Activated T-helper 1 cell treated with anti-CD3 and anti-CD28 coated beads, Interleukin-12 subunit alpha, Interleukin-12 subunit beta, Interleukin-2, Interleukin-4 antibody, amounts not matched to agents 30 ng/mL and 10 ng/mL and 1 ng/mL, durations not matched to agents 14 hours and 24 hours and 36 hours (primary cell): ENCODE measurements around the gene WNT10A. TPM values are rescaled to one million over a fixed set of nuclear protein-coding genes. Genes with fewer than 3 reads are reported as not detected.
A peak's percentile ranks its signal among the peaks of the same experiment; 100 is the strongest.

Experiments used
- DNase-seq: peaks from one replicate; pipeline ENCODE4 v3.0.0; 2021; ENCODE audit warnings: low spot score
- H3K27ac Mint-ChIP-seq: one replicate; pipeline ENCODE4 v1.8.0; 2021; ENCODE audit warnings: mild to moderate bottlenecking, mixed read lengths
- H3K27me3 Mint-ChIP-seq: one replicate; pipeline ENCODE4 v1.8.0; 2022; ENCODE audit warnings: mild to moderate bottlenecking, moderate library complexity, mixed read lengths; ENCODE audit not compliant: insufficient read depth
- H3K36me3 Mint-ChIP-seq: one replicate; pipeline ENCODE4 v1.8.0; 2021; ENCODE audit warnings: low read depth, mixed read lengths
- H3K4me1 Mint-ChIP-seq: one replicate; pipeline ENCODE4 v1.8.0; 2021; ENCODE audit warnings: low read depth, mixed read lengths
- H3K4me3 Mint-ChIP-seq: one replicate; pipeline ENCODE4 v1.8.0; 2021; ENCODE audit warnings: mild to moderate bottlenecking, moderate library complexity, mixed read lengths
- H3K9me3 Mint-ChIP-seq: one replicate; pipeline ENCODE4 v1.8.0; 2021; ENCODE audit warnings: mixed read lengths
- intact Hi-C: fragments of 100-400 bp; cut with micrococcal nuclease; formaldehyde crosslinking; loops from one replicate; pipeline ENCODE4 v1.15.1; 2024
- total RNA-seq: library from RNA; stranded (reverse); gene quantifications from 2 replicates; pipeline ENCODE4 v1.2.3, GENCODE V29; 2022

The WNT10A gene
- total RNA-seq, 1 donor from 2014 or later: 0.18 TPM

GRCh38 chr2:218873359-218874194, 7.1 kb upstream of the WNT10A start:
- Mint-ChIP-seq H3K36me3 (no peaks in the 10 kb centered on the region), H3K27me3 (peaks cover 76% of the 10 kb centered on the region), H3K4me1 (peaks cover 7% of the 10 kb centered on the region), H3K4me3 (no peak overlapping the region), H3K27ac (no peak overlapping the region), H3K9me3 (no peaks in the 10 kb centered on the region)
- DNase-seq: no peak
- intact Hi-C loops: no loop called here

DNA sequence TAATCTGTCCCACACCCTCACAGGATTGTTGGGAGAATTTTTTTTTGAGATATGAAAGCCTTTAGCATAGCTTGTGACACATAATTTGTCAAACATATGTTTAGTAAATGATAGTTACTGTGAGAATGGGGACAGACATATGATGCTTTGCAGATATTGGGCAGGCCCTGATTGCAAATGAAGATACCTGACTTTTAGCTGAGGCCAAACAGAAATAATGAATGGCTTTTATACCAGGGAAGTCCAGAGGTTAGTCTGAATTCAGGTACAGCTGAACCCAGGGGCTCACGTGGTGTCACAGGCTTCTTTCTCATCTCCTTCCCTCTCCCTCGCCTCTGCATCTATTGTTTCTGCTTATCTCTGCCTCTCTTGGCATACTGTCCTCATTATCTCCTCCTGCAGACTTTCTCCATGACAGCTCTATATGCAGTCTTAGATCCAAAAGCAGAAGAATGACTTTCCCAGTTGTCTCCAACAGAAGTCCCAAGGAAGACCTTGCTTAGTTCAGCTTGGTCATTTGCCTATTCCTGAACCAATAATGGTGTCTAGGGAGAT, 4.9 kb upstream of the WNT10A start:
- Mint-ChIP-seq H3K4me3 (no peak overlapping the region), H3K27me3 (peaks cover 68% of the 10 kb centered on the region), H3K36me3 (no peaks in the 10 kb centered on the region), H3K9me3 (no peaks in the 10 kb centered on the region), H3K27ac (no peak overlapping the region), H3K4me1 (peaks cover 18% of the 10 kb centered on the region)
- no peak for DNase-seq
- intact Hi-C loops: loop anchor here (1.0 to 2.0 kb wide), 3 partner anchors 23 to 105 kb away; no protein-coding TSS in a partner anchor

GRCh38 chr2:218876562-218877219, 4.0 kb upstream of the WNT10A start:
- no peaks in the 10 kb centered on the region for H3K9me3 Mint-ChIP-seq
- no peak overlapping the region for H3K27ac Mint-ChIP-seq
- H3K4me1 Mint-ChIP-seq: peaks cover 16% of the 10 kb centered on the region
- no peaks in the 10 kb centered on the region for H3K36me3 Mint-ChIP-seq
- peaks cover 73% of the 10 kb centered on the region for H3K27me3 Mint-ChIP-seq
- DNase-seq: peak; percentile 48
- intact Hi-C loops: loop anchor here (1.0 to 2.0 kb wide), 3 partner anchors 22 to 104 kb away; no protein-coding TSS in a partner anchor
- no peak overlapping the region for H3K4me3 Mint-ChIP-seq

DNA sequence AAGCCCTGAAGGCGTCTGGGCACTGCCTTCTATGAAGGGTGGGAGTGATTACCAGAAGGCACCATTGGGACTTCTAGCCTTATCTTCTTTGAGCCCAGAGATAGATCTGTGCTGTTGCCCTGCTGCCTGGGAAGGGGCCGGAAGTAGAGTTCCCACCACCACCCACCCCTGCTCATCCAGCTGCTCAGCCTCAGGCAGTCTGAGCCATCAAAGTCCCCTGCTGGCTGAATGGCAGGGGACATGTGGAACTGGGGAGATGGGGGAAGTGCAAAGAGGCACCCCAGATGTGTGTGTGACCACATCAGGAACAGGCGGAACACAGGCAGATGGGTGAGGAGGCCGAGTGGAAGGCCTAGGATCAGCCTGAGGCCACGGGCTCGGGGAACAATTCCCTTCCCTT, 3.3 kb upstream of the WNT10A start:
- H3K4me1 Mint-ChIP-seq: peaks cover 11% of the 10 kb centered on the region

GRCh38 chr2:218877891-218878290, 2.8 kb upstream of the WNT10A start:
- Mint-ChIP-seq H3K4me3 (no peak overlapping the region), H3K27me3 (peaks cover 73% of the 10 kb centered on the region), H3K4me1 (peaks cover 11% of the 10 kb centered on the region), H3K36me3 (no peaks in the 10 kb centered on the region), H3K9me3 (no peaks in the 10 kb centered on the region), H3K27ac (no peak overlapping the region)
- intact Hi-C loops: loop anchor here (2.0 kb wide), 2 partner anchors 83 to 103 kb away; no protein-coding TSS in a partner anchor
- no peak for DNase-seq

More for the DNA sequence above, 3.3 kb upstream of the WNT10A start:
- H3K4me3 Mint-ChIP-seq: no peak overlapping the region
- no peak for DNase-seq
- no peaks in the 10 kb centered on the region for H3K9me3 Mint-ChIP-seq
- peaks cover 72% of the 10 kb centered on the region for H3K27me3 Mint-ChIP-seq
- H3K27ac Mint-ChIP-seq: no peak overlapping the region
- intact Hi-C loops: loop anchor here (2.0 kb wide), 2 partner anchors 83 to 103 kb away; no protein-coding TSS in a partner anchor
- no peaks in the 10 kb centered on the region for H3K36me3 Mint-ChIP-seq

DNA sequence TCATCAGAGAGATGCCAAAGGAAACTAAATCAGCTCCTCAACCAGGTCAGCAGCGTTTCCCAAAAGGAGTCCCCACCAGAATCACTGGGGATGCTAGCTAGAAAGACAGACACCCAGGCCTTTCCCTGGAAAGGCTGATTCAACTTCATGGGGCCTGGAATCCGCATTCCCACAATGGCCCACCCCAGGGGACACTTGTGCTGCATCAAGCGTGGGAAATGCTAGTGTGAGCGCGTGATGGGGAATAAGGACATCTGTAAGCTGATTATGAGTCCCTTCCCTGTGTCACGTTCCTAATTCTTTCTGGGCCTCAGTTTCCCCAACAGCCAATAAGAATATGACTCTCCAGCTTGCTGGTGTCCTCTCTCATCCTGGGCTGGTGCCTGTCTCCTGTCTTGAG, 2.2 kb upstream of the WNT10A start:
- Mint-ChIP-seq H3K27ac (no peak overlapping the region), H3K4me3 (no peak overlapping the region), H3K36me3 (no peaks in the 10 kb centered on the region), H3K9me3 (no peaks in the 10 kb centered on the region), H3K4me1 (peaks cover 11% of the 10 kb centered on the region), H3K27me3 (peaks cover 74% of the 10 kb centered on the region)
- intact Hi-C loops: no loop called here
- no peak for DNase-seq

DNA sequence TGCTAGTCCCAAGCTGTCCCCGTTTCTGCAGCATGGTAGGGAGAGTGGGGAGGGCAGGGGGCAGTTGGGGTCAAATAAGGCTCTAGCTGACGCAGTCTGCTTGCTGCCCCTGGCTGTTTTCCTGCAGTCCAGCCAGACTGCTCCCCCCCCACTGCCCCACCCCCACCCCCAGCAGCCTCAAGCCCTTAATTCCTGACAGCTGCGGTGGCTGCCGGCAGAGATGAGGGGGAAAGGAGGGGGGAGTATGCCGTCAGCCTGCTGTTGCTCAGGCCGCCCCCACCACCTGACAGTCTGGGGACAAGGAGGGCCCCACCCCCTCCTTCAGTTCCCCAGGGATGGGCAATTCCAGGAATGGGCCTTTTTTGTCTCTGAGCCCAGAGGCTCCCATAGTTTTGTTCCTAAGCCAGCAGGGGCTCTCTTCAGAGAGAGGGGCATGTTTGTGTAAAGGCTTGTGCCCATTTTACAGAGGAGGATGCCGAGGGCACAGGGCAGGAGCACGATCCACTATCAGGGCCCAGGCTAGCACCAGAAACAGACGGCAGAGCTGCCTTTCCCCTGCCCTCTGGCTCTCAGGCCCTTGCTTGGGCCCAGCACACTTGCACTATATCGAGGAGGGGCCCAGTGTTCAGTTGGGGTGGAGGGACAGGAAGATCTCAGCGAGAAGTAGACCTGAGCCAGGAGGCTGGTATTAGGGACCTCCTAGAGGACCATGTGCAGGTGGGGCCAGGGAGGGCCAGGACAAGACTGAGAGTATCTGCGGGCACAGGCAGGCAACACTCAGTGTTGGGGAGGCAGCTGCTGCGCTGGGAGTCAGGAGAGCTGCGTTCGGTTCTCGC, 1.5 kb upstream of the WNT10A start:
- Mint-ChIP-seq H3K27me3 (peaks cover 75% of the 10 kb centered on the region), H3K4me1 (peaks cover 11% of the 10 kb centered on the region), H3K27ac (no peak overlapping the region), H3K9me3 (no peaks in the 10 kb centered on the region), H3K36me3 (no peaks in the 10 kb centered on the region), H3K4me3 (no peak overlapping the region)
- intact Hi-C loops: no loop called here
- no peak for DNase-seq

DNA sequence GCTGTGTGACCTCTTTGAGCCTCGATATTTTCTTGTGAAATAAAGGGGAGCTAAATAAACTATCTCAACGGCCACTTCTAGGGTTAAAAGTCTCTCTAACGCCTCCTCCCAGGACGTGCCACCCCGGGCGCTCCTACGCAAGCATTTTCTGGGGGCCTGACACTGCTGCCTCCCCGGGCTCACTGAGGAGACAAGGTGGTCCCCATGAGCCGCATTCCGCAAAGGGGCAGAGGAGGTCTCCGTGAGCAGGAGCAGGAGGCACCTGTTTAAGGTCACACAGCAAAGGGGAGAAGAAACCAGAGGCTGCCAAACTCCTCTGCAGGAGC, 913 bp upstream of the WNT10A start:
- peaks cover 75% of the 10 kb centered on the region for H3K27me3 Mint-ChIP-seq
- H3K36me3 Mint-ChIP-seq: no peaks in the 10 kb centered on the region
- no peaks in the 10 kb centered on the region for H3K9me3 Mint-ChIP-seq
- peak overlapping the region; percentile 61 for H3K4me3 Mint-ChIP-seq
- H3K4me1 Mint-ChIP-seq: peaks cover 11% of the 10 kb centered on the region
- intact Hi-C loops: no loop called here
- no peak overlapping the region for H3K27ac Mint-ChIP-seq
- DNase-seq: no peak

GRCh38 chr2:218880859-218881594, 375 bp downstream of the WNT10A start:
- H3K4me1 Mint-ChIP-seq: peaks cover 11% of the 10 kb centered on the region
- no peak overlapping the region for H3K27ac Mint-ChIP-seq
- H3K36me3 Mint-ChIP-seq: no peaks in the 10 kb centered on the region
- H3K27me3 Mint-ChIP-seq: peaks cover 76% of the 10 kb centered on the region
- no peaks in the 10 kb centered on the region for H3K9me3 Mint-ChIP-seq
- intact Hi-C loops: no loop called here
- no peak for DNase-seq
- no peak overlapping the region for H3K4me3 Mint-ChIP-seq

GRCh38 chr2:218881744-218882460, 1.2 kb downstream of the WNT10A start:
- Mint-ChIP-seq H3K4me1 (peaks cover 11% of the 10 kb centered on the region), H3K4me3 (no peak overlapping the region), H3K27me3 (peaks cover 73% of the 10 kb centered on the region), H3K36me3 (no peaks in the 10 kb centered on the region), H3K9me3 (no peaks in the 10 kb centered on the region), H3K27ac (no peak overlapping the region)
- intact Hi-C loops: no loop called here
- no peak for DNase-seq

GRCh38 chr2:218882461-218882816, 1.8 kb downstream of the WNT10A start:
- Mint-ChIP-seq H3K4me3 (no peak overlapping the region), H3K9me3 (no peaks in the 10 kb centered on the region), H3K36me3 (no peaks in the 10 kb centered on the region), H3K27ac (no peak overlapping the region), H3K4me1 (peaks cover 11% of the 10 kb centered on the region), H3K27me3 (peaks cover 74% of the 10 kb centered on the region)
- intact Hi-C loops: no loop called here
- DNase-seq: no peak
